Ishikawa (cell line): ENCODE data around the gene DDX56.

Source experiments
- CEBPB ChIP-seq: IDR thresholded peaks from 2 replicates; pipeline ENCODE4 v1.6.1; 2012
- CREB1 ChIP-seq: IDR thresholded peaks from 2 replicates; pipeline ENCODE4 v1.6.1; 2012; ENCODE audit warnings: low read depth
- EGR1 ChIP-seq: IDR thresholded peaks from 2 replicates; pipeline ENCODE4 v1.6.1; 2012
- EP300 ChIP-seq: IDR thresholded peaks from 2 replicates; pipeline ENCODE4 v1.6.1; 2012; ENCODE audit warnings: borderline replicate concordance
- FOXM1 ChIP-seq: IDR thresholded peaks from 2 replicates; pipeline ENCODE4 v1.6.1; 2012; ENCODE audit warnings: low read depth, borderline replicate concordance
- NFIC ChIP-seq: IDR thresholded peaks from 2 replicates; pipeline ENCODE4 v1.6.1; 2012
- RAD21 ChIP-seq: IDR thresholded peaks from 2 replicates; pipeline ENCODE4 v1.6.1; 2012; ENCODE audit warnings: low read depth
- TAF1 ChIP-seq: IDR thresholded peaks from 2 replicates; pipeline ENCODE4 v1.6.1; 2012; ENCODE audit warnings: low read depth, mild to moderate bottlenecking
- TCF12 ChIP-seq: IDR thresholded peaks from 2 replicates; pipeline ENCODE4 v1.6.1; 2012; ENCODE audit warnings: low read depth
- TEAD4 ChIP-seq: IDR thresholded peaks from 2 replicates; pipeline ENCODE4 v1.6.1; 2012
- YY1 ChIP-seq: IDR thresholded peaks from 2 replicates; pipeline ENCODE4 v1.6.1; 2012; ENCODE audit warnings: low read depth
- ZBTB7A ChIP-seq: IDR thresholded peaks from 2 replicates; pipeline ENCODE4 v1.6.1; 2012; ENCODE audit warnings: low read depth
- TF ChIP-seq, protein P1 (sequence below): IDR thresholded peaks from 2 replicates; pipeline ENCODE4 v1.6.1; 2012; ENCODE audit warnings: low read depth, mild to moderate bottlenecking
- TF ChIP-seq, protein P2 (sequence below): IDR thresholded peaks from 2 replicates; pipeline ENCODE4 v1.6.1; 2012
- TF ChIP-seq, protein P3 (sequence below): IDR thresholded peaks from 2 replicates; pipeline ENCODE4 v1.6.1; 2012

The DDX56 gene

DNA sequence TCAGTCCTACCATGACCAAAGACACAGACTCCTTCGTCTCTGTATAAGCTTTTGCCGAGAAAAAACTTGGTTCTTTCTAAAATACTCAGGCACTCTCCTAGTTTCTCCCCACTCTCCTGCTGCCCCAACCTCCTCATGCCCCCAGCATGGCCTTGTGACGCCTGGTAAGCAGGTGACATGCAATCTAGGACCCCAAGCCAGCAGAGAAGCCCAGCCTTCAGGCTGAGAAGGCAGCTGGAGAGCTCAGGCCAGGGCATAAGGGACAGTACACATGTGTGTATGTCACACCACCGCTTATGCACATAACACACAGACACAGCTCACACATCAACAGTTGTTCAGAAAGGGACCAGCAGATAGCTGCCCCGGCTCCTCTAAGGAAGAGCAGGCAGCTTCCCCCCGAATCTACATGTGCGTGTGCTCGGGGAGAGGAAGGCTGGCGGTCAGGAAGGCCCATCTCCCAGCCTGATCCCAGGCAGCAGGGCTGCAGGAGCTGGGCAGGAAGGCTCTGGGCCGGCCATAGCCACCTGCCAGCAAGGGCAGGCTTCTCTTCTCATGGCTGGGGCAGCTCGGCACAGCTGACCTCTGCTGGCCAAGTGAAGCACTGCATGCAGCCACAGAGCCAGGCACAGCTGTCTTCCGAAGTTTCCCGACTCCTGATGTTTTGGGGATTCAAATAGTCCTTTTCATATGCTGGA, 8.5 kb downstream of the DDX56 start:
- TF ChIP-seq EGR1 = no peak
- TF ChIP-seq NFIC = no peak
- TF ChIP-seq TAF1 = 0 out of 2 replicates have a peak, but pooled peaks have one; percentile 14
- no peak for TF ChIP-seq EP300
- TF ChIP-seq, protein P1, sequence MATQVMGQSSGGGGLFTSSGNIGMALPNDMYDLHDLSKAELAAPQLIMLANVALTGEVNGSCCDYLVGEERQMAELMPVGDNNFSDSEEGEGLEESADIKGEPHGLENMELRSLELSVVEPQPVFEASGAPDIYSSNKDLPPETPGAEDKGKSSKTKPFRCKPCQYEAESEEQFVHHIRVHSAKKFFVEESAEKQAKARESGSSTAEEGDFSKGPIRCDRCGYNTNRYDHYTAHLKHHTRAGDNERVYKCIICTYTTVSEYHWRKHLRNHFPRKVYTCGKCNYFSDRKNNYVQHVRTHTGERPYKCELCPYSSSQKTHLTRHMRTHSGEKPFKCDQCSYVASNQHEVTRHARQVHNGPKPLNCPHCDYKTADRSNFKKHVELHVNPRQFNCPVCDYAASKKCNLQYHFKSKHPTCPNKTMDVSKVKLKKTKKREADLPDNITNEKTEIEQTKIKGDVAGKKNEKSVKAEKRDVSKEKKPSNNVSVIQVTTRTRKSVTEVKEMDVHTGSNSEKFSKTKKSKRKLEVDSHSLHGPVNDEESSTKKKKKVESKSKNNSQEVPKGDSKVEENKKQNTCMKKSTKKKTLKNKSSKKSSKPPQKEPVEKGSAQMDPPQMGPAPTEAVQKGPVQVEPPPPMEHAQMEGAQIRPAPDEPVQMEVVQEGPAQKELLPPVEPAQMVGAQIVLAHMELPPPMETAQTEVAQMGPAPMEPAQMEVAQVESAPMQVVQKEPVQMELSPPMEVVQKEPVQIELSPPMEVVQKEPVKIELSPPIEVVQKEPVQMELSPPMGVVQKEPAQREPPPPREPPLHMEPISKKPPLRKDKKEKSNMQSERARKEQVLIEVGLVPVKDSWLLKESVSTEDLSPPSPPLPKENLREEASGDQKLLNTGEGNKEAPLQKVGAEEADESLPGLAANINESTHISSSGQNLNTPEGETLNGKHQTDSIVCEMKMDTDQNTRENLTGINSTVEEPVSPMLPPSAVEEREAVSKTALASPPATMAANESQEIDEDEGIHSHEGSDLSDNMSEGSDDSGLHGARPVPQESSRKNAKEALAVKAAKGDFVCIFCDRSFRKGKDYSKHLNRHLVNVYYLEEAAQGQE = no peak
- no peak for TF ChIP-seq ZBTB7A
- TF ChIP-seq TCF12 = no peak
- TF ChIP-seq, protein P2, sequence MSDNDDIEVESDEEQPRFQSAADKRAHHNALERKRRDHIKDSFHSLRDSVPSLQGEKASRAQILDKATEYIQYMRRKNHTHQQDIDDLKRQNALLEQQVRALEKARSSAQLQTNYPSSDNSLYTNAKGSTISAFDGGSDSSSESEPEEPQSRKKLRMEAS = no peak
- TF ChIP-seq CREB1 = no peak
- peak; percentile 58 for TF ChIP-seq RAD21

DNA sequence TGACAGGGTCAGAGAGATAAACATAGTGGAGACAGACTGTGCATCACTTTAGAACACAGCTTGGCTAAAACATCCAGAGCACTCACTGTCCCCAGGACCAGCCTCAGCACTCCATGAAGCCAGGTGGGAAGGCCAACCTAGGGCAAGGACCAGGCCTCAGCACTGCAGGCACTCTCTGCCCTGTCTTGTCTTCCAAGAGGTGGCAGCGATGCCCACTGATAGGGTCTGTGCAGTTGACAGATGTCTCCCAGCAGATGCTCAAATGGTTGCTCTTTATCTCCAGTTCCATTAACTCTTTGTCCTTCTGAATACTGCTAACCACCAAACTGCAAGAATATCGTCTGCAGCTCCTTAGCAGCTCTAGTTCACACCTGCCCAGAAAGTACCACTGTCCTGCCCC, 9.1 kb downstream of the DDX56 start:
- TF ChIP-seq CEBPB (no peak), TAF1 (no peak), YY1 (no peak), ZBTB7A (no peak), EP300 (no peak), FOXM1 (no peak), TEAD4 (no peak), CREB1 (no peak), TCF12 (no peak), EGR1 (no peak), NFIC (no peak)
- TF ChIP-seq, protein P1 = no peak
- TF ChIP-seq, protein P2 = no peak

DNA sequence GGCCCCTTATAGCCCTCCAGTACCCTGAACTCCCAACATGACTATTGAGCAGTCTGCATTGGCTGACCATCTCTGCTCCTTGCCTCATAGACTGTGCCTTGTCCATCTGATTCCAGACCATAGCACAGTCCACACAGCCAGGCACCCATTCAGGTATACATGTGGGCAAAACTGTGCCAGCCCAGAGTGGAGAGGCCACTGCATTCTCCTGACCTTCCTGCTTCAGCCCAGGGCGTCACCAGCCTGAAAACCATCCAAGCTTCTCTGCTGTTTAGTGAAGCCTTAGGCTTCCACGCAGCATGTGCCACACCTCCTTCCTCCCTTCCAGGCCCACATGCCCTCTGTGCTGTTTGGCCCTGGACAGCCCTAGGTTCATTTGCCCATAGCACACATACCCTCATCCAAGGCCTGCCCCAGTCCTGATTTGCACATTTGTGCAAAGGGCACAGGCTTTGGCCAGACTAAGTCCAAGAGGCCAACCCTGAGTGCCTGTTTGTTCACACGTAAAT, 10.5 kb downstream of the DDX56 start:
- TF ChIP-seq, protein P2 = no peak
- no peak for TF ChIP-seq TAF1

DNA sequence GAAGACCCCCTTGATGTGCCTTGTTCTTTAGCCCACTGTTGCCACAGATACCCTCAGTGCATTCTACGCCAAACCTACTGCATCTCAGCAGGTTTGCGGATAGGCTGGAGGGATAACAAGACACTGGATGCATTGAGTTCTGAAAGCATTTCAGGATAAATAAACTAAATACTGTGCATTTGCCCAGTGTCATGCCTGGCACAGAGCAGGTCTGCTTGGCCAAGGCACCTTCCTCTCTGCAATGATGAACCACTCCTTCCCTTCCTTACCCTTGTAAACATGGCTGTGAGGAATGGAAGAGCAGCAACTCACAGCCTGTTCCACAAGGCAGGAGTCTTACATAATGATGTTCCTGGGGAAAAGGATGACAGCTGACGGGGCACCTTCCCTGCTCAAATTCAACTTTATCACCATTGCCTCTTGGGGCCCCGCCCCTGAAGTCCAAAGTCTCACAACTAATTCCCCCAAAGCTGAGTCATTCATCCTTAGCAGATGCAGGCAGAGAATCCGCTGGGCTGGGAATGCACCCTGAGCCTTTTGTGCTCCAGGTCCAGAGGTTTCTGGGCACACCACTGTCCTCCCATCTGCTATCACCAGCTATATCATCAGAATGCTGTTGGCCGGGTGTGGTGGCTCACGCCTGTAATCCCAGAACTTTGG, 11.6 kb downstream of the DDX56 start:
- TF ChIP-seq FOXM1 (no peak), YY1 (no peak), EGR1 (no peak), EP300 (no peak), TAF1 (no peak), ZBTB7A (no peak), RAD21 (no peak), CREB1 (no peak), CEBPB (no peak), TCF12 (no peak), NFIC (no peak), TEAD4 (no peak)
- TF ChIP-seq, protein P2 = no peak
- TF ChIP-seq, protein P3, sequence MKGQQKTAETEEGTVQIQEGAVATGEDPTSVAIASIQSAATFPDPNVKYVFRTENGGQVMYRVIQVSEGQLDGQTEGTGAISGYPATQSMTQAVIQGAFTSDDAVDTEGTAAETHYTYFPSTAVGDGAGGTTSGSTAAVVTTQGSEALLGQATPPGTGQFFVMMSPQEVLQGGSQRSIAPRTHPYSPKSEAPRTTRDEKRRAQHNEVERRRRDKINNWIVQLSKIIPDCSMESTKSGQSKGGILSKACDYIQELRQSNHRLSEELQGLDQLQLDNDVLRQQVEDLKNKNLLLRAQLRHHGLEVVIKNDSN = no peak
- TF ChIP-seq, protein P1 = no peak
